Measurements from ENCODE around the gene ERVH48-1. TPM values are rescaled to one million over a fixed set of nuclear protein-coding genes. Genes with fewer than 3 reads are reported as not detected.
"Not testable (repeated sequence)": the region's sequence is repeated elsewhere in the genome, so short reads cannot be mapped to it uniquely, and the experiment has no call there.

ERVH48-1 gene
- not detected for total RNA-seq
- long read RNA-seq: 0 reads

DNA sequence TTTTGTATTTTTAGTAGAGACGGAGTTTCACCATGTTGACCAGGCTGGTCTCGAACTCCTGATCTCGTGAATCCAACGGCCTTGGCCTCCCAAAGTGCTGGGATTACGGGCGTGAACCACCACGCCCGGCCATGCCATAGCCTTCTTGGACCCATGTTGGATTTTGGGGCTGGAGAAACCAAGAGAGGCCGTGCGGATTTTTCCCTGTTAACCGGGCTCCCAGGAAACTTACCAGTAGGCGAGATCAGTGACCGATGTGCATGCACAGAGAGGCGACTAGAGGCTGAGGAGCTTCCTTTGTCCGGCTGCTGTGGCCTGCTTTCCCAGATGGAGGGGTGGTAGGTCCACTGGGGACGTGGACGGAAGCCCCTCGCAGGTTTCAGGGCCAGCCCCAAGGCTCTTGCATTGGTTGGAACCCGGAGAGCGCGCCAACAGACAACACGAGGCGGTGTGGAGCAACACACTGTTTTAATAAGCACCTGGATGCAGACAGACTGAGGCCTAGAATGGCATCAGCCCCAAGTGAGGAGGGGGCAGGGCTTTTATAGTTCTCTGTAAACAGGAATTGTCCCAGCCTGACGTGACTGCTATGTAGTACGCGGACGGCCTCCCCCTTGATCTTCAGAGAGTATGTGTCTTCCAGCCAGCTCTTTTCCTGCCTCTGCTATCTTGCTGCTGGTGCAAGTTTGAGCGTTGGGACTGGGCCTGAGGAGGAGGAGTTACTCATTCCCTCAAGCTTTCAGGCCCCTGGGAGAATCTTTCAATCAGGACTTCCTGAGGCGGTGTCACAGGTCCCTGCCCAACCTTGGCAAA, at the start of gene ERVH48-1:
TSS of gene ERVH48-1 (minus strand) at position 517 of the 813 bp plus-strand sequence. CDS start 6,624 bp downstream, outside the sequence.
- DNase-seq: no peak
- intact Hi-C loops (cut with DNase I): no loop called here
- ATAC-seq: no peak

DNA sequence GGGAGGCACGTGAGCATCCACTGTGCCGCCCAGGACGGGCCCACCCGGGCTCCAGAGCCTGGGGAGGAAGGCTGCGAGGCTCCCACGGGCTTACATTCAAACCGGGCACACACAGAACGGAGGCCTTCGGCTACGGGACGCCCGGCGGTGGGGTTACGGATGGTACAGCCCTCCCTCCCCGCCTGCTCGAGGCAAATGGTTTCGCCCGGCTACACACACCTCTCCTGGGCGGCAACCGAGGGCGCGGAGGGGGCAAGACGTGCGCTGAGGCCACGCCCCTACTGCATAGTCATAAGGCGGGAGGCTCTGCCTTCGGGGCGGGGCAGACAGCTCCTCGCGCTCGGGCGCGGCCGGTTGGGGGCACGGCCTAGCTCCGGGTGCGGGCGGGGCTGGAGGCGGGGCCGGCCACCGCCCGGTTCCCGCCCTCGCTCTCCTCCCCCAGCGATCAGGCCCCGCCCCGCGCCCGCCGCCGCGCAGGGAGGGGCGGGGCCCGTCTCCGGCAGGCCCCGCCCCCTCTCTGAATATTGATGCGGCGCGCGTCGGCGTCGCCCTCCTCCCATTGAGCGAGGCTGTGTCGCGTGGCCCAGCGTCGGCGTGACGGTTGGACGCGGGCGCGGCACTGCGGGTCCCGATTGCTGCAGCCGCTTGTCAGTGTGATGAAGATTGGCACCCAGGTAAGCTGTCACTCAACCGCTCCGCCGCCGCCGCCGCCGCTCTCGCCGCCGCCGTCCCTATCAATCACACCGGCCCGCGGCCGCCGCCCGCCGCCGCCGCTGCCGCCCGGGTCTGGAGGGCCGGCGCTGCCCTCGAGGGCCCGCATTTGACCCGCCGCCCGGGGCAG, 48.8 kb upstream of the ERVH48-1 start, which contains the start of gene PKNOX1:
TSS of gene PKNOX1 (plus strand) at position 572 of the 841 bp plus-strand sequence. CDS start 29,820 bp downstream, outside the sequence.
- DNase-seq (peak; percentile 99), ATAC-seq (peak; percentile 94 to 96)
- intact Hi-C loops (cut with DNase I): no loop called here

DNA sequence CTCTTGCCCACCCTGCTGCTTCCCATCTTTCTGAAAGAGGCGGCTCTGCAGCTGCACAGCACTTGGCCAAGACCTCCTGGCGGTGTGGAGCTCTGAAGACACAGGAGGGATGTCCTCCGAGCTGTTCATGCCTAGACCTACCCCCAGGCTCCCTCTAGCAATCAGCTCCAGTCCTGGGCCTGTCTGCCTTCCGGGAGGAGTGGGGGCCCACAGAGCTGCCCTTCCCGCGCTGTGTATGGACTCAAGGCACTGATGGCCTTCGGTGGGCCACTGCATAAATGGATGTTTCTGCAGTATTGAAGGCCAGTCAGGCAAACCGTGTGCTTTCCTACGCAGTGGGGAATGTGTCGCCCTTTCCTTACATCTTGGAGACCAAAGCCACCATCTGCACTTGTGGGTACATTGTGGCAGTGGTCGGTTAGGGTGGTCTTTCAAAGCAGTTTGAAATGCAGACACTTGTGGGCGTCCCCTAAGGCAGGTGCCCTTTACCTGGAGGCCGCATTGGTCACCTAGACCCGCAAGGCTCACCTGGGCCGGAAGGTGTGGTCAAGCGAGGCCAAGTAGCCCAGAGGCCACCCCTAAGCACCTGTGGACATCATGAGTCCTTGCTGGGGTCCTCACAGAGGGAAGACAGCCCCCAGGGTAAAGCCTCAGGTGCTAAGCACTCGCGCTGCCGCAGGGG, 48.0 kb upstream of the ERVH48-1 start:
- DNase-seq (no peak), ATAC-seq (no peak)
- intact Hi-C loops (cut with DNase I): no loop called here

DNA sequence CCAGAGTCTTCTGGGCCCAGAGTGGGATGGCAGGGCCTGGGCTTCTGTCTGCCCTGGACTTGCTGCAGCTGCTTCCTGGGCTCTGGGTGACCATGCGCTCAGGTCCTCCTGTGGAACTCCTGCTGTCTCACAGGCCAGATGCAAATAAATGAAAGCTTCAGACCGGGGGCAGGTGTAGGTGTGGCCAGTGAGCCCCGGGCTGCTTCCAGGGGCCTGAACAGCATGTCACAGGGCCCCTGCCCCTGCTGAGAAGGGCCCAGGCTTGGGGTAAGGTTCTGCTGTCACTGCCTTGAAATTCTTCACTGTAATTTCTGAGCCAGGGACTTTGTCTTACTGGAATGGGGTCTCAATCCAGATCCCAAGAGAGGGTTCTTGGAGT, 46.5 kb upstream of the ERVH48-1 start:
- DNase-seq: no peak
- ATAC-seq: no peak
- intact Hi-C loops (cut with DNase I): no loop called here

DNA sequence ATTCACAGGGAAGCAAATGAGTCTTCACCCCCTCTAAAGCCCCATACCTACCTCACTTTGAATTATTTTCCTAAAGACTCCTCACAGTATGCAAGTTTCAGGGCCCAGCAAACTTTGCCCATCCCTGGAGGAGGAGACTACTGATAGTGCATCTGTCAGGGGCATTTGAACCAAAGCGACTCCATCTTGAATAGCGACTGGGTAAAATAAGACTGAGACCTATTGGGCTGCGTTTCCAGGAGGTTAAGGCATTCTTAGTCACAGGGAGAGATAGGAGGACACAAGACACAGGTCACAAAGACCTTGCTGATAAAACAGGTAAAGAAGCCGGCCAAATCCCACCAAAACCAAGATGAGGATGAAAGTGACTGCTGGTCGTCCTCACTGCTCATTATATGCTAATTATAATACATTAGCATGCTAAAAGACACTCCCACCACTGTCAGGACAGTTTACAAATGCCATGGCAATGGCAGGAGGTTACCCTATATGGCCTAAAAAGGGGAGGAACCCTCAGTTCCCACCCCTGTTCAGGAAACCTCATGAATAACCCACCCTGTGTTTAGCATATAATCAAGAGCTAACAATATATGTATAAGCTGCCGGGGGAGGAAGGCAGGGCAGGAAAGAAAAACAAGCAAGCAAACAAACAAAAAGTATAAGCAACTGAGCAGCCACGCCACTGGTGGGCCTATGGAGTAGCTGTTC, 45.7 kb upstream of the ERVH48-1 start:
- DNase-seq (no peak), ATAC-seq (no peak)
- intact Hi-C loops (cut with DNase I): no loop called here

DNA sequence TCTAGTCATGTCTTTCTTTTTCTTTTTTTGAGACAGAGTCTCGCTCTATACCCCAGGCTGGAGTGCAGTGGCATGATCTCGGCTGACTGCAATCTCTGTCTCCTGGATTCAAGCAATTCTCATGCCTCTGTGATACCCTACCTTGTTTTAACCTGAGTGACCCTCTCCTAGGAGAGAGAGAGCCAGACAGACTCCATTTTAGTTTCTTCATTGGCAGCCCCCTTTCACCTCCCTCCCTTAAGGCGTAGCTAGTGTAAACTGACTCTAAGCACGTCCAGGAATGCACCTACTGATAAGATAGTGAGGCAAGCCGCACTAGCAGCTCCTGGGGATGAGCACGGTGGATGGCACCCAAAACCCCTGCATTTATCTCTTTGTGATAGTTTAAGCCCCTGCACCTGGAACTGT, 43.8 kb upstream of the ERVH48-1 start:
- ATAC-seq (no peak), DNase-seq (no peak)
- intact Hi-C loops (cut with DNase I): loop anchor here in 1 of 2 donors (10.0 kb wide), 1 partner anchor 54 kb away; no protein-coding TSS in a partner anchor

DNA sequence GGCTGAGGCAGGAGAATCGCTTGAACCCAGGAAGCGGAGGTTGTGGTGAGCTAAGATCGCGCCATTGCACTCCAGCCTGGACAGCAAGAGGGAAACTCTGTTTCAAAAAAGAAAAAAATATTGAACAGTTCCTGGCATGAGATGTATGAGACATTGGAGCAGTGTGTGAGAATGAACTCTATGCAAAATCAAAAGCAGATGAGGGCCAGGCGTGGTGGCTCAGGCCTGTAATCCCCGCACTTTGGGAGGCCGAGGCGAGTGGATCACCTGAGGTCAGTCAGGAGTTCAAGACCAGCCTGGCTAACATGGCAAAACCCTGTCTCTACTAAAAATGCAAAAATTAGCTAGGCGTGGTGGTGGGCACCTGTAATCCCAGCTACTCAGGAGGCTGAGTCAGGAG, 42.2 kb upstream of the ERVH48-1 start:
- not testable (repeated sequence) for ATAC-seq, DNase-seq
- intact Hi-C loops (cut with DNase I): loop anchor here in 1 of 2 donors (10.0 kb wide), 1 partner anchor 53 kb away; no protein-coding TSS in a partner anchor

DNA sequence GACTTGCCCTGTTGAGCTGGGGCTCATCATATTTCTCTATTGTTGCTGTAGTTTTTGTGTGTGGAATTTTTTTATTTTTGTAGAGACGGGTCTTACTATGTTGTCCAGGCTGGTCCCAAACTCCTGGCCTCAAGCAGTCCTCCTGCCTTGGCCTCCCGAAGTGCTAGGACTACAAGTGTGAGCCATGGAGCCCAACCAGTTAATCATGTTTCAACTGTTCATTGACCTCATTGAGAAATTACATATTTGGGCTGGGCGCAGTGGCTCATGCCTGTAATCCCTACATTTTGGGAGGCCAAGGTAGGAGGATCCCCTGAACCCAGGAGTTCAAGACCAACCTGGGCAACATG, 39.8 kb upstream of the ERVH48-1 start:
- no peak for DNase-seq
- ATAC-seq: no peak
- intact Hi-C loops (cut with DNase I): loop anchor here in 1 of 2 donors (10.0 kb wide), 1 partner anchor 50 kb away; no protein-coding TSS in a partner anchor

DNA sequence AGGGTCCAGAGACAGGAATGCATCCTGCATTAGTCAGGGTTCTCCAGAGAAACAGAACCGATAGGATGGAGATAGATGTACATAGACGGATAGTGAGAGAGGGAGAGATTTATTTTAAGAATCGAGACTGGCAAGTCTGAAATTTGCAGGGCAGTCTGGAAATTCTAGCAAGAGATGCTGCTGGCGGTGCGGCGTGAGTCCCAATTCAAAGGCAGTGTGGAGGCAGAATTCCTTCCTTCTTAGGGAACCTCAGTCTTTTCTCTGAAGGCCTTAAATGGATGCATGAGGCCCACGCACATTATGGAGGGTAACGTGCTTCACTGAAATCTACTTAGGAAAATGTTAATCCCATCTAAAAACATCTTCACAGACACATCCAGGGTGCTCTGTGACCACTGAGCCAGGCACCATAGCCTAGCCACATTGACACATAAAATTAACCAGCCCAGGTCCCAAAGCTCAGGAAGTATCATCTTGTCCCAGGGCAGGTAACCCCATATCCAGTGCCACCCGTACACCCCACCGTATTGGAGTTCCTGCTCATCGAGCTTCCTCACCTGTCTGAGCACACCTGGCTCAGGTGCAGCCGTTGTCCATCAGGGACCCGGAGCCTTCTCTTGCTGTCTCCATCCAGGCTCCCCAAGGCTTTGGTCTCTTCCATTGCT, 39.2 kb upstream of the ERVH48-1 start:
- intact Hi-C loops (cut with DNase I): loop anchor here in 1 of 2 donors (10.0 kb wide), 1 partner anchor 50 kb away; no protein-coding TSS in a partner anchor
- ATAC-seq (no peak), DNase-seq (no peak)

DNA sequence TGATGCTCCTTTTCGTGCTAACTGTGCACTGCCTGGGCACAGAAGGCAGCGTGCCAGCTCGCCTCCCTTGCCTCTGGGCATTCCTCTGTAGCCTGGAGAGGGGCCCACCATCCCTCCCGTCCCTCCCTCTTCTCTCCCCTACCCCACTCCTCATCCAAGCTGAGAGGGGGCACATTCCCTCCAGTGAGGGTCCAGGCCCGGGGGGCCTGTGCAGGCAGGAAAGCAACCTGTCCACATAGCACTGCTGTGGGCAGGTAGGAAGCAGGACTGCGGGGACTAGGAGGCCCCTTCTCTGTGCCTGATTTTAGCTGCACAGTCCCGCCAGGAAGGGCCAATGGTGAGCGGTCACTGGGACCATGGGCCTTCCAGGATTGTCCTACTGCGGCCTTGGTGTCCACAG, 38.7 kb upstream of the ERVH48-1 start:
- DNase-seq (no peak), ATAC-seq (no peak)
- intact Hi-C loops (cut with DNase I): loop anchor here in 1 of 2 donors (10.0 kb wide), 1 partner anchor 49 kb away; no protein-coding TSS in a partner anchor

DNA sequence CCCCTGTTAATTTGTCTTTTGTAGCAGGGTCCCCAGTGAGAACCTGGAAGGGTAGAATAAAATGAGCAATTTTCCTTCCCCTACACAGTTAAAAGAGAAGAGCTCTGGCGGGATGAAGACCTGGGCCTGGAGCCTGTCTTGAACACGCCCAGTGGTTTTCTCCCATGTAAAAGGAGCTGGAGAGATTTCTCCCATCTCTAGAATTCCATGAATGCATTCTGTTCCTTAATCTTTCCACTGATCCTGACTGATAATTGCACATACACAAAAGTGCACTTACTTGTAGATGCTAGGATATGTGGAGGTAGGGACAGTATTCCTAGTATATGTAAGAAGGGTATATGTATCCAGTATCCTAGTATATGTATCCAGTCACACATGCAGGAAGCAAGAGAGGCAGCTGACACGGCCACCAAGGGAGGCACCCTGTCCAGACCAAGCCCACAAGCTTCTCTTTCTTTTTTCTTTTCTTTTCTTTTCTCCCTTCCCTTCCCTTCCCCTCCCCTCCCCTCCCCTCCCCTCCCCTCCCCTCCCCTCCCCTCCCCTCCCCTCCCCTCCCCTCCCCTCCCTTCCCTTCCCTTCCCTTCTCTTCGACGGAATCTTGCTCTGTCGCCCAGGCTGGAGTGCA, 37.1 kb upstream of the ERVH48-1 start:
- ATAC-seq (no peak), DNase-seq (no peak)
- intact Hi-C loops (cut with DNase I): loop anchor here in 1 of 2 donors (10.0 kb wide), 1 partner anchor 48 kb away; no protein-coding TSS in a partner anchor

DNA sequence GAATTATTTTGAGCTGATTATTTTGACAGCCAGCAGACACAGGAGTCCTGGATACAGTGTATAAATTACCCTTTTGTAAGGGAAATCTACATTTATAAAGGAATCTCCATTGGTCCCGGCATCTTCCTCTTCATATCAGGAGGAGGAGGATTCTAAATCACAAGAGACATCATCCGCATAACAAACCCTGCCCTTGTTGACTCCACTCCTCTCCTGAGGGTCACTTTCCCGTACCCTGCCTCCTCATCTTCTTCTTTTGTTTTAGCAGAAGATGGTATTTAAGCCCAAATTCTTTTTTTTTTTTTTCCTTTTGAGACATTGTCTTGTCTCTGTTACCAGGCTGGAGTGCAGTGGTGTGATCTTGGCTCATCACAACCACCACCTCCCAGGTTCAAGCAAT, 34.3 kb upstream of the ERVH48-1 start:
- intact Hi-C loops (cut with DNase I): loop anchor here in 1 of 2 donors (10.0 kb wide), 1 partner anchor 45 kb away; no protein-coding TSS in a partner anchor
- no peak for ATAC-seq
- no peak for DNase-seq

DNA sequence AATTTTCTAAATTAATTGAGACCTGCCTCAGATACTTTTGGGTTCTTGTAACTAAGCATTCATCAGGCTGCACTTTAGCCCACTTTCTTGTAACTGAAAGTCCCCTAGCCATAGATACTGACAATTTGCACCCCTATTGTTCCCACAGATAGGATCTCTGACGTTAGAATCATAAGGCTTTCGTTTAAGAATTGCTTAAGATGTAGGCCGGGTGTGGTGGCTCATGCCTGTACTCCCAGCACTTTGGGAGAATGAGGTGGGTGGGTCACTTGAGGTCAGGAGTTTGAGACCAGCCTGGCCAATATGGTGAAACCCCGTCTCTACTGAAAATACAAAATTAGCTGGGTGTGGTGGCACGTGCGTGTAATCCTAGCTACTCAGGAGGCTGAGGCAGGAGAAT, 32.7 kb upstream of the ERVH48-1 start:
- ATAC-seq; intact Hi-C loops (cut with DNase I); DNase-seq: not testable (repeated sequence)

DNA sequence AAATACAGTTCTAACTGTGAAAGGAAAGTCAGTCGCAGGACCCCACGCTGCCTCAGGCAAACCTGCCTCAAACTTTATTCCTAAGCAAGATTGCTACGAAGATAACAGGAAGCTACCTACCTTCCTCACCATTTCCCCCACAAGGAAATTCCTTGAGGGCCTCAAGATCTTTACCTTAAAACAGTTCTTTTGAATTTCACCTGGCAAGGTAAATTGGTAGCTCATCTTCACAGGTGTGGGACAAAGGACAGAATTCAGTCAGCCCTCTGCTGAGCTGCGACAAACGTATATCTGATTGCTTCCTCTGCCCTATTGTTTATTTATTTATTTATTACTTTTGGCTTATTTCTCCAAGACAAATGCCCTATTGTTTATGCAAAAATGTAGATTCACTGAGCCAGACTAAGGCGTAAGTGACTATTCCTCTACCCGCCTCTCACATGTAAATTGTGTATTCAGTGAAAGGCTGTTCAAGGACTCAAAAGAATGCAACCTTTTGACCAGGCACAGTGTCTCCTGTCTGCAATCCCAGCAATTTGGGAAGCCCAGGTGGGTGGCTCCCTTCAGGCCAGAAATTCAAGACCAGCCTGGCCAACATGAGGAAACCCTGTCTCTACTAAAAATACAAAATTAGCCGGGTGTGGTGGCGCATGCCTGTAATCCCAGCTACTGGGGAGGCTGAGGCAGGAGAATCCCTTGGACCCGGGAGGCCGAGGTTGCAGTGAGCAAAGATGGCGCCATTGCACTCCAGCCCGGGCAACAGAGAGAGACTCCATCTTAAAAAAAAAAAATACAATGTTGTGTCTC, 31.6 kb upstream of the ERVH48-1 start:
- intact Hi-C loops (cut with DNase I): no loop called here
- no peak for DNase-seq
- peak in 1 of 2 donors; percentile 94 for ATAC-seq

DNA sequence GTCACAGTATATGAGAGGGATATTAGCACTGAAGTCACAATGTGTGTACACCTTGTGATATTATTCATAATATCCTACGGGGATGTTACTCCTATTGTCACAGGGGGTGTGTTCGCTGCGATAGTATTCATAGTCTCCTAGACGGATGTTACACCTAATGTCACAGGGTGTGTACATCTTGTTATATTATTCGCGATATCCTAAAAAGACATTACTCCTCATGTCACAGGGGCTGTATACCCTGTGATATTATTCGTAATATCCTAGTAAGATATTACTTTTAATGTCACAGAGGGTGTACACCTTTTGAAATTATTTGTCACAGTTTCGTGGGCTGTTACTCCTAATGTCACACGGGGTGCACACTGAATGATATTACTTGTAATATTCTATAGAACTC, 25.8 kb upstream of the ERVH48-1 start:
- intact Hi-C loops (cut with DNase I); ATAC-seq; DNase-seq: not testable (repeated sequence)

DNA sequence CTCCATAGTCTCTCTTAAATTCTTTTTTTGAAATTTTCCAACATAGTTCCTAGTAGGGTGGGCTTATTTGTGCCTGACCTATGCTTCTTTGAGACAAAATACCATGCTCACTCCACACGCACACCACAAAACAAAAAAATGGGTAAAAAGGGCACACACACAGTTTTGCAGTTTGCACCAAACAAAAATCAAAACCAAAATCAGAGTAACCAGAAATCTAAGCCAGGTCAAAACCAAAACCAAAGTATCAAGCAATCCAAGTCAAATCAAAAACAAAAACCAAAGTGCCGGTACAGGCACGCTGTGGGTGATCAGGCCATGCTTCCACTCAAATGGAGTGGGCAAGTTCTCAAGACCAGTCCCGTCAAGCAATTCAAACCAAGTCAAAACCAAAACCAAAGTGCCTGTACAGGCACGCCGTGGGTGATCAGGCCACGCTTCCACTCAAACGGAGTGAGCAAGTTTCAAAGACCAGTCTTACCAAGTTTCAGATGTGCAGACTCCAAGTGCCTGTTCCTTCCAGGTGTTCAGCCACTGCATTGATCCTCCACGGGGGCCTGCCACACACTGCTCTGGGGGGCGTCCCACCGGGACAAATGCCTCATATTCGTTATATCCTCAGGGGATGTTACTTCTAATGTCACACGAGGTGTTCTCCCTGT, 23.8 kb upstream of the ERVH48-1 start:
- ATAC-seq: not testable (repeated sequence)

More for the DNA sequence above, 23.8 kb upstream of the ERVH48-1 start:
- intact Hi-C loops (cut with DNase I); DNase-seq: not testable (repeated sequence)
